ENCODE data around the gene PSG2. TPM values are rescaled to one million over a fixed set of nuclear protein-coding genes. Genes with fewer than 3 reads are reported as not detected.
"Not testable (repeated sequence)": the region's sequence is repeated elsewhere in the genome, so short reads cannot be mapped to it uniquely, and the experiment has no call there.

The PSG2 gene
- polyA plus RNA-seq (ENCODE audit: insufficient read length in 10 of 10): 1 to 10 TPM in 2 of 10 donors, under 1 TPM in 7, not detected in 1; 0.39 to 2.5 (median 0.77) TPM
- long read RNA-seq, donor 1: 0 reads
- long read RNA-seq, donor 2: 0 reads
- long read RNA-seq, donor 3: 0 reads
- long read RNA-seq, donor 4, partial matches to known transcripts: 0 of 1 reads
- long read RNA-seq, donor 4, other reads (novel, unspliced or antisense): 0 of 1 reads
- long read RNA-seq, donor 5: 0 reads
- long read RNA-seq, donor 6: 0 reads
- long read RNA-seq, donor 7: 0 reads
- long read RNA-seq, donor 8, partial matches to known transcripts: 0 of 3 reads
- long read RNA-seq, donor 8, other reads (novel, unspliced or antisense): 0 of 3 reads
- long read RNA-seq, donor 9: 0 reads

DNA sequence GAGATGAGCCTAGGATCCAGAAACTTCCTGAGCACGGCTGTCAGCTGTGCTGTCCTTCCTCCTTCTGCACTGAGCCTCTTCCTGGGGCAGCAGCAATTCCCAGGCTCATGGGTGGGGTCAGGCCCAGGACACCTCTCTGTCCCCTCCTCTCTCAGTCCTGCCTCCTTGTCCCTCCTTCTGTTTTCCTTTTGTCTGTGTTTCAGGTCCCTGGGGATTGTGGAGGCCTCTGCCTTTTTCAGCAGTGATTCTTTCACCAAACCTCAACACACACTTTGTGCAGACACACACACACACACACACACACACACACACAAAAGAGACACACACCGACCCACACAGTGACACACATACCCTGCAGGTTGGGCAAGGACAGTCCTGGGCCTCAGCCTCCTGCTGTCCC lies at the start of gene PSG2:
Gene PSG2, minus strand, starts transcription at position 101 of the 400 bp plus-strand sequence. CDS start 132 bp downstream, outside the sequence.
- DNase-seq: not testable (repeated sequence)

DNA sequence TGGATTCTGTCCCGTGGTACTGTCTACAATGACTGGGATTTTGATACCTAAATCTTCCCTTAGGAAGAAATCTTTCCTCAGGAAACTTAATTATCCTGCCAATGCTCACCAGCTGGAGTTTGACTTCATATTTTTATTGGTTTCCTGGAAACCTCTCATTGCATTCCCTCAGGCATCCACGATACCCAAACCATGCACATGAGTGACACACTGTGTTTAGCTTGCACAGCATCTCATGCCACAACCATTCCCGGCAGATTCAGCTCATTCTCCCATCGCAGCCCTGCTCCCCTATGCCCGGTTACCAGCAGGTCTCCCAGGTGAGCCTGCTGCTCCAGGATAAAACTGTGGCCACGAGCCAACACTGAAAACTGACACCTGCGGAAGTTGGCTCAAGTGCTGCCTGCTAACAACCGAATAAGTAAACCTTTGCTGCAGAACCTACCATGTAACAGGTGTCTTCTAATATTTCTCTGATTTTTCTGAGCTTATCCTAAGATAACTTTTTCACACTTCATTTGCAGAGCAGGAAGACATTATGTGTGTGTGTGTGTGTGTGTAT lies 48.9 kb upstream of the PSG2 start:
- not testable (repeated sequence) for DNase-seq

DNA sequence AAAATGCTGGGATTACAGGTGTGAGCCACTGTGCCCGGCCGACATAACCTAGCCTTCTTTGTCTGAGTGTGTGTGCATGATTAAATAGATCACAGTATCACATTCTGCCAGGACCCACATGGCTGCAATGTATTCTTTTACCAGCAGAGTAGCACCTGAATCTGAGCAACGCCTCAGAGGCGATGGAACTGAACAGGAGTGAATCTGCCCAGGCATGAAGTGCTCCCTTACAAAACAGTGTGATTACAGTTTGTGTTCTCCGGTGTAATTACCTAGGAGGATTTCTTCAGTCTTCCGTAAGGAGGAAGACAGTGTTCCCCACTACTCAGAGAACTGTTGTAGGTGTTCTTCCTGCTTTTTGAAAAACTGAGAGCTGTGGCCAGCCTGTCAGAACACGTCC lies 46.7 kb upstream of the PSG2 start:
- DNase-seq: not testable (repeated sequence)

DNA sequence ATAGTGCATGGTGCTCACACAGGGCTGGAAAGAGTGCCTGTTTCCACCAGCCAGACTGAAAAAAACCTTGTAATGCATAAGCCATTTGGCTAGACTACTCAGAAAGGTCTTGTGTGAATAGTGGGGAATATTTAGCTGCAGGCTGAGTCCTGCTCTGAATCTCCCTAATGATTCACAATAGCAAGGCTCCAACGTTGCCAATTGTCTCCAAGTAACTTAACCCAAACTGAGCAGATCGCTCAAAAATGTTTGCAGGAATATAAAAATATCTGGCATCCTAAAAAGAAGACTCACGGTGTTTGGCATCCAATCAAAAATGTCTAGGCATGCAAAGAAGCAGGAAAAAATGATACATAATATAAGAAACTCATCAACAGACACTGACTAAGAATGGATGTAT lies 44.8 kb upstream of the PSG2 start:
- peak; percentile 4 to 78 (median 7) for DNase-seq

DNA sequence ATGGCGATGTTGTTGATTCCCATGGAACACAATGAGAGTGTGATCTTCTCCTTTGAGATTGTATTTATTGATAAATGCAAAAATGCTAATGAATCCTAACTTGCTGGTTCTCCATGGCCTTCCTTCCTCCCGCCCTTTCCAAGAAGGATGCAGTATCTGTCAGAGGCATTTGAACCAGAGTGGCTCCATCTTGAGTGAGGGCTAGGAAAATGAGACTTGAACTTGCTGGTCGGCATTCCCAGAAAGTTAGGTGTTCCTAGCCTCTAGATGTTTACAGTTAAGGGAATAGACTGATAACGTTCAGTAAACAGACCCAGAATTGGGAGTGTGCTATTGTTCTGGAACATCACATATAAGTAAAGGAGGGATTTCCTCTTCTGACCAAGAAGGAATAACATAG lies 44.2 kb upstream of the PSG2 start:
- no peak for DNase-seq

- no peak for DNase-seq
Measured at GRCh38 chr19:43124360-43124759, 41.9 kb upstream of the PSG2 start.

DNA sequence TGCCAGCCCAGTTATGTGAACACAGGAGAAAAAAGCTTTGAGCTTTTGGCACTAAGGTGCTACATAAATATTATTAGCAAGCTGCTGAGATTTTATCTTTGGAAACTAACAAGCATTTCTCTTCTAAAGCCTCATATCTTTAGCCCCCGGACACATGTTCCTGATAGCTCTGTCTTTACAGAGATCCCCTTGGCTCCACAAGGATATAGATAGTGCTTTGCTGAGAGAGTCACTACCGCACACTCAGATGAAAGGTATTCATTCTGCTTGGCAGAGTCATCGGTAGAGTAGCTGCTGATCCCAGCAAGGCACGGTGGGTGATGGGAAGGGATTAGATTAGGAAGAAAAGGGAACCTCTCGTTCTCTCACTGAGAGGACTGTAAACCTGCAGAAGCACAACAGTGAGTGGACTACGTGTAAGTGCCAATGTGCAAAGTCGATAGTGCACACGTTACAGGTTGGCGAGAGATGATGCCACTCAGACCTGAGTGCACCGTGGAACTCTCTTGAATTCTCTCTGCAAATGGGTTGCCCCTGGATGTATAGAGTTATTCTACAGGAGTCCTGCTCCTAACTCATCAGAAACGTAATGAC lies 38.0 kb upstream of the PSG2 start:
- peak in 1 of 3 donors; percentile 54 for DNase-seq

- DNase-seq: not testable (repeated sequence)
Measured at GRCh38 chr19:43119526-43119925, 37.0 kb upstream of the PSG2 start.

DNA sequence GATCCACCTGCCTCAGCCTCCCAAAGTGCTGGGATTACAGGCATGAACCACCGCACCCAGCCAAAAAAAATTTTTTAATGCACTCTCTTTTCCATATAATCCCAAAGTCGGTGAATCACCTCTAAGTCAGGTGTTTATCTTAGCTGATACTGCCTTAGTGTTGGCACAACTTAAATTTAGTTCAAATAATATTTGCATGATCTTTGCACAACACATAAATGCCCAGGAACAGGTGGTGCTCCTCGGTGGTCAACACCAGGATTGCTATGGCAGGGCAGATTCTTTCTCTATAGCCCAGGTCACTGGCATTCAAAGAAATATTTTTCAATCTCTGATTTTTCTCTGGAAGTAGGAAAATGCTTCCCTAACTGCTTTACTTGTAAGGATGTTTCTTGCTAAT lies 33.9 kb upstream of the PSG2 start:
- DNase-seq: not testable (repeated sequence)

GRCh38 chr19:43115548-43115947 lies 33.0 kb upstream of the PSG2 start:
- not testable (repeated sequence) for DNase-seq

- DNase-seq: not testable (repeated sequence)
Measured at GRCh38 chr19:43115064-43115463, 32.6 kb upstream of the PSG2 start.

DNA sequence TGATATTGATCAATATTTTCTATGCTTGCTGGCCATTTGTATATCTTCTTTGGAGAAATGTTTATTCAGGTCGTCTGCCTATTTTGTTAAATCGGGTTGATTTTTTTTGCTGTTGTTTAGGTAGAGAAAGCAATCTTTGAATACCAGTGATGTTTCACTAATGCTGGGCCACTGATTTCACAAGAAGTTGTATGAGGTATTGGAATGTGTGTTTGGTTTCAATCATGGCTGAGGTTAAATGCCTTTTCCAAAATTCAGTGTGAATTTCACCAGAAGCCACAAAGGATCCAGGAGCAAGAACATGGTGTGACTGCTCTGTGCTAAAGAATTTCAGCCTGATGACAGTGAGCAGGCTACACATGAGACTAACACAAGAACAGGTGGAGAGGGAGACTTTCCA lies 32.1 kb upstream of the PSG2 start:
- DNase-seq: not testable (repeated sequence)

DNA sequence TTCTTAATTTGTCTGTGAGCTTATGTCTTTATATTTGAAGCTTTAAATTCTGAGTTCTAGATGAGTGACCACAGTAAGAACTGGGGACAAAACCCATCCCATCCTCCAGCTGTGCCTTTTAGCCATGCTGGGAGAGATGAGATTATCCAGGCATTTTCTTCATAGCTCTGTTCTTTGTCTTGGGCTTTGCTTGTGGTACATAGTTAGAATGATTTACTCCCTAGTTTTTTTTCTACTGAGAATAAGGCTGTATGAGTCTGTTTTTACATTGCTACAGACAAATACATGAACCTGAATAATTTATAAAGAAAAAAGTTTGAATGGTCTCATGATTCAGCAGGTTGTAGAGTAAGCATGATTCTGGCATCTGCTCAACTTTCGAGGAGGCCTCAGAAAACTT lies 24.9 kb upstream of the PSG2 start:
- DNase-seq: not testable (repeated sequence)

DNA sequence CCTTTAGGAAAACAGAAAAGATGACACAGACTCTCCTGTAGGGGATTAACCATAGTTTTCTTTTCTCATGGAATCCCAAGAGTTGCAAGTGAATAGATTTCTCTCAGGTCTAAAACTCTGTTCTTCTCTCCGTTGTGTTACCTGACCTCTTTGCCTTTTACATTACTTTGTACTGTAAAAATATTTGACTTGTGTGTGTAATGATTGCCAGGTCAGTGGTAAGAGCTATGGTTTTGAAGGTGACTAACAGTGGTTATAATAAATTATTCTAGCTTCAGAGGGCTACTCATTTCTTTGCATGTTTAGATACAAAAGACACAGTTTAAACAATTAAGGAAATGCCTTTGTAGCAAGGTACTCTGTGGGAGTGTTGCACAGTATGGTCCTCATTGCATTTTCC lies 23.0 kb upstream of the PSG2 start:
- no peak for DNase-seq

- DNase-seq: not testable (repeated sequence)
Measured at GRCh38 chr19:43104215-43104850, 21.8 kb upstream of the PSG2 start.

DNA sequence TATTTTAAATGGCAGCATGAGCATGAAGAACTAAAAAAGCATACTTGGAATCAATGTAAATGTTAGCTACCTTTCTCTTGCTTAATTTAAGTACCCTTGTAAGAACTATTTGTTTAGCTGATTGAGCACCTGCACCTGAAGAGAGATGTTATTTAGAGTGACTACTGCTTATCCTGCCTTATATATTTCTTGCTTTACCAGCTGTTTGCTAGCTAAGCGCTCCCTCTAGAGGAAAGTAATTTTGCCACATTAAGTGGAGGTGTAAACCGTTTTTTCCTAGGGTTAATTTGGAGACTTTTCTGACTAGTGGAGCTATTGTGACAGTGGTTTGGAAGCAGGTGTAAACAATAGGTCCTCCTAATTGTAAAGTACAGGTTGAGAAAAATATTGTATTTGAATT lies 19.4 kb upstream of the PSG2 start:
- no peak for DNase-seq

DNA sequence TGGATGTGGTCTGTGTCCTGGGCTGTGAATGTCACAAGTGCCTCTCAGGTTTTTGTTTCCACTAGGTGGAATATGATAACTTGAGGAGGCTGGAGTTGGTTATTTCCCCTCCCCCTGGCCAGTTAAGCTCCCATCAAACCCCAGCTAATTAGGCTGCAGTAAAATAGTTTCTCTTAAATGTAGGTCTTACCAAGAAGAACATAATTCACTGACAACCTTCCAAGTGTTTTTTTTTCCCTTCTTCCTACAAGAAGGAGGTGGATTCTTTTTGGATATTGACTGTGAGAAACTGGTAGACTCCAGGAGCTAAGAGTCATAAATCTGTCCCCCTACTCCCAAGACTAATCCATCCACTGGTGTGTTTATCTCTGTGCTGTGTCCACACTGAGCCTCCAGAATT lies 15.9 kb upstream of the PSG2 start:
- not testable (repeated sequence) for DNase-seq

GRCh38 chr19:43087702-43088340 lies 5.3 kb upstream of the PSG2 start:
- DNase-seq: peak in 2 of 3 donors; percentile 6 to 11

GRCh38 chr19:43085796-43086530 lies 3.5 kb upstream of the PSG2 start:
- DNase-seq: not testable (repeated sequence)

GRCh38 chr19:43084196-43084832 lies 1.8 kb upstream of the PSG2 start:
- DNase-seq: not testable (repeated sequence)

GRCh38 chr19:43083721-43084120 lies 1.2 kb upstream of the PSG2 start:
- DNase-seq: not testable (repeated sequence)
